HepG2 (cell line): ENCODE data around the gene GPSM1. TPM values are rescaled to one million over a fixed set of nuclear protein-coding genes. Genes with fewer than 3 reads are reported as not detected.

ENCODE experiments used
- CENPT ChIP-seq: sonication (generic); formaldehyde crosslinking; IDR thresholded peaks from 2 replicates; pipeline ENCODE4 v1.8.0; 2022; ENCODE audit warnings: low read depth, mild to moderate bottlenecking, moderate library complexity, missing genetic modification reagents
- JUNB ChIP-seq: sonication (generic); formaldehyde crosslinking; IDR thresholded peaks from 2 replicates; pipeline ENCODE4 v1.8.0; 2022; ENCODE audit warnings: missing genetic modification reagents, mild to moderate bottlenecking, borderline replicate concordance
- NR1H2 ChIP-seq: sonication (generic); formaldehyde crosslinking; IDR thresholded peaks from 2 replicates; pipeline ENCODE4 v1.8.1; 2022; ENCODE audit warnings: low read depth, missing genetic modification reagents, borderline replicate concordance
- RELA ChIP-seq: sonication (generic); formaldehyde crosslinking; IDR thresholded peaks from 2 replicates; pipeline ENCODE4 v1.4.0; 2020; ENCODE audit warnings: missing genetic modification reagents
- RNF2 ChIP-seq: fragments of 450-650 bp; conservative IDR thresholded peaks from 2 replicates; pipeline ENCODE4 v1.6.1; 2016; ENCODE audit warnings: low read depth
- SIX4 ChIP-seq: sonication (generic); formaldehyde crosslinking; IDR thresholded peaks from 2 replicates; pipeline ENCODE4 v1.4.0; 2020; ENCODE audit warnings: missing genetic modification reagents
- ZNF766 ChIP-seq: sonication (generic); formaldehyde crosslinking; IDR thresholded peaks from 2 replicates; pipeline ENCODE4 v1.5.0; 2020; ENCODE audit warnings: missing genetic modification reagents, borderline replicate concordance
- ZNF841 ChIP-seq: sonication (generic); formaldehyde crosslinking; IDR thresholded peaks from 2 replicates; pipeline ENCODE4 v1.8.1; 2023; ENCODE audit warnings: missing genetic modification reagents, borderline replicate concordance
- polyA plus RNA-seq, 8 experiments: library from polyadenylated mRNA; depleted of rRNA in 3 of 8; stranded (reverse) in 7 of 8; unstranded in 1 of 8; fragments of >200 nt; fragmentation: Illumina TruSeq in 4 of 8; extraction: Trizol in 4 of 8; gene quantifications; 2 replicates each; pipeline versions ENCODE4 v1.2.1 to v1.2.3, GENCODE V29; 2011 to 2016; ENCODE audit warnings: low read depth in 4 of 8, missing spikeins in 1 of 8, mixed read lengths in 1 of 8; ENCODE audit not compliant: insufficient read depth in 1 of 8
- total RNA-seq, 5 experiments: library from RNA; depleted of rRNA; stranded (reverse); fragments of >200 nt; fragmentation: Illumina TruSeq; extraction: Trizol; gene quantifications; 2 replicates each; pipeline ENCODE4 v1.2.3, GENCODE V29; 2016; ENCODE audit warnings: low read depth in 1 of 5
- TF ChIP-seq, protein P1 (sequence below): sonication (generic); formaldehyde crosslinking; IDR thresholded peaks from 2 replicates; pipeline ENCODE4 v1.8.0; 2022; ENCODE audit warnings: missing genetic modification reagents, mild to moderate bottlenecking, borderline replicate concordance
- TF ChIP-seq, protein P2 (sequence below): sonication (generic); formaldehyde crosslinking; IDR thresholded peaks from 2 replicates; pipeline ENCODE4 v1.8.1; 2022; ENCODE audit warnings: mild to moderate bottlenecking, missing genetic modification reagents
- TF ChIP-seq, protein P3 (sequence below): sonication (generic); formaldehyde crosslinking; IDR thresholded peaks from 2 replicates; pipeline ENCODE4 v1.4.0; 2020; ENCODE audit warnings: missing genetic modification reagents
- TF ChIP-seq, protein P4 (sequence below): sonication (generic); formaldehyde crosslinking; IDR thresholded peaks from 2 replicates; pipeline ENCODE4 v1.4.0; 2020; ENCODE audit warnings: low read depth, mild to moderate bottlenecking, missing genetic modification reagents
- TF ChIP-seq, protein P5 (sequence below): sonication (generic); formaldehyde crosslinking; IDR thresholded peaks from 2 replicates; pipeline ENCODE4 v1.4.0; 2020; ENCODE audit warnings: missing genetic modification reagents
- TF ChIP-seq, protein P6 (sequence below): sonication (generic); formaldehyde crosslinking; IDR thresholded peaks from 2 replicates; pipeline ENCODE4 v1.5.1; 2020; ENCODE audit warnings: missing genetic modification reagents, mild to moderate bottlenecking, borderline replicate concordance
- TF ChIP-seq, protein P7 (sequence below): sonication (generic); formaldehyde crosslinking; IDR thresholded peaks from 2 replicates; pipeline ENCODE4 v1.5.0; 2020; ENCODE audit warnings: missing genetic modification reagents

GPSM1 gene
- total and polyA plus RNA-seq, 2 of the 13 experiments (the other 11 are each of a cell fraction or from before 2014, with no cell fraction given) = 1.0 to 2.4 TPM

DNA sequence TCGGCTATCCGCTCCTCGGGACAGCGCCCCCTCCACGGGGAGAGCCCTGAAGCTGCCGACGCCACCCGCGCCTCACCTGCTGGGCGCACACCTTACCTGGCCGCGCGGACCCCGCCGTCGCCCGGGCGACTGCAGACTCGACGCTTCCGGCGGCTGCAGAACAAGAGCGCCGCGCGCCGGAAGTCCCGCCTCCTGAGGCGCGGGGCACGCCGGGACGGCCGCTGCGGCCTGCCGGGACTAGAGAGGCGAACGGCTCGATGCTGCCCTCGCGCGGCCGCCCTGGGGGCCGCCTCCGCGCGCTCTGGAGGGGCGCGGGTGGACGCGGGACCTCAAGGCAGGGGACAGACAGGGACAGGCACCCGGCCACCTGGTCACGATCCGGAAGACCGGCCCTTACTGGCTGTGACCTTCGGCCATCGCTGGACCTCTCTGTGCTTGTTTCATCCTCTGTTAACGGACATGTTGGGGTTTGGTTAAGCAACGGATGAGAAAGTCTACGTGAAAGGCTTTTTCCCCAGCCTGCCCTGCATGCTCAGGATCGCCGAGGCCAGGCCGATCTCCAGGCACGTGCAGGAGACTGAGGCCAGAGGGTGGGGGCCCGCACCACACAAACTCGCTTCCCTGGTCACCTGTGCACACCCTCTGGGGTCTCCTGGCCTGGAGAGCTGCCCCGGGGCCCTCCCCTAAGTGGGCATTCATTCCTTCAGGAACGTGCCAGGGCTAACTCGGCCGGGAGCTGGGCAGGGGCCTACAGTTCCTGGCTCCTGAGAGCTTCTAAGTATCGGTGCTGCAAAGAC is 72.9 kb downstream of the GPSM1 start, which contains the start of gene SNAPC4 (continued):
- TF ChIP-seq, protein P1, sequence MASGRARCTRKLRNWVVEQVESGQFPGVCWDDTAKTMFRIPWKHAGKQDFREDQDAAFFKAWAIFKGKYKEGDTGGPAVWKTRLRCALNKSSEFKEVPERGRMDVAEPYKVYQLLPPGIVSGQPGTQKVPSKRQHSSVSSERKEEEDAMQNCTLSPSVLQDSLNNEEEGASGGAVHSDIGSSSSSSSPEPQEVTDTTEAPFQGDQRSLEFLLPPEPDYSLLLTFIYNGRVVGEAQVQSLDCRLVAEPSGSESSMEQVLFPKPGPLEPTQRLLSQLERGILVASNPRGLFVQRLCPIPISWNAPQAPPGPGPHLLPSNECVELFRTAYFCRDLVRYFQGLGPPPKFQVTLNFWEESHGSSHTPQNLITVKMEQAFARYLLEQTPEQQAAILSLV = peak; percentile 65; the same call in 1 of the 2 replicates
- TF ChIP-seq, protein P2, sequence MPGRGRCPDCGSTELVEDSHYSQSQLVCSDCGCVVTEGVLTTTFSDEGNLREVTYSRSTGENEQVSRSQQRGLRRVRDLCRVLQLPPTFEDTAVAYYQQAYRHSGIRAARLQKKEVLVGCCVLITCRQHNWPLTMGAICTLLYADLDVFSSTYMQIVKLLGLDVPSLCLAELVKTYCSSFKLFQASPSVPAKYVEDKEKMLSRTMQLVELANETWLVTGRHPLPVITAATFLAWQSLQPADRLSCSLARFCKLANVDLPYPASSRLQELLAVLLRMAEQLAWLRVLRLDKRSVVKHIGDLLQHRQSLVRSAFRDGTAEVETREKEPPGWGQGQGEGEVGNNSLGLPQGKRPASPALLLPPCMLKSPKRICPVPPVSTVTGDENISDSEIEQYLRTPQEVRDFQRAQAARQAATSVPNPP = peak; percentile 84; the same call in 1 of the 2 replicates
- TF ChIP-seq ZNF841 (CRISPR knock-in tag) = no peak; the same call in 1 of the 2 replicates
- TF ChIP-seq RELA (CRISPR knock-in tag) = no peak
- TF ChIP-seq, protein P3, sequence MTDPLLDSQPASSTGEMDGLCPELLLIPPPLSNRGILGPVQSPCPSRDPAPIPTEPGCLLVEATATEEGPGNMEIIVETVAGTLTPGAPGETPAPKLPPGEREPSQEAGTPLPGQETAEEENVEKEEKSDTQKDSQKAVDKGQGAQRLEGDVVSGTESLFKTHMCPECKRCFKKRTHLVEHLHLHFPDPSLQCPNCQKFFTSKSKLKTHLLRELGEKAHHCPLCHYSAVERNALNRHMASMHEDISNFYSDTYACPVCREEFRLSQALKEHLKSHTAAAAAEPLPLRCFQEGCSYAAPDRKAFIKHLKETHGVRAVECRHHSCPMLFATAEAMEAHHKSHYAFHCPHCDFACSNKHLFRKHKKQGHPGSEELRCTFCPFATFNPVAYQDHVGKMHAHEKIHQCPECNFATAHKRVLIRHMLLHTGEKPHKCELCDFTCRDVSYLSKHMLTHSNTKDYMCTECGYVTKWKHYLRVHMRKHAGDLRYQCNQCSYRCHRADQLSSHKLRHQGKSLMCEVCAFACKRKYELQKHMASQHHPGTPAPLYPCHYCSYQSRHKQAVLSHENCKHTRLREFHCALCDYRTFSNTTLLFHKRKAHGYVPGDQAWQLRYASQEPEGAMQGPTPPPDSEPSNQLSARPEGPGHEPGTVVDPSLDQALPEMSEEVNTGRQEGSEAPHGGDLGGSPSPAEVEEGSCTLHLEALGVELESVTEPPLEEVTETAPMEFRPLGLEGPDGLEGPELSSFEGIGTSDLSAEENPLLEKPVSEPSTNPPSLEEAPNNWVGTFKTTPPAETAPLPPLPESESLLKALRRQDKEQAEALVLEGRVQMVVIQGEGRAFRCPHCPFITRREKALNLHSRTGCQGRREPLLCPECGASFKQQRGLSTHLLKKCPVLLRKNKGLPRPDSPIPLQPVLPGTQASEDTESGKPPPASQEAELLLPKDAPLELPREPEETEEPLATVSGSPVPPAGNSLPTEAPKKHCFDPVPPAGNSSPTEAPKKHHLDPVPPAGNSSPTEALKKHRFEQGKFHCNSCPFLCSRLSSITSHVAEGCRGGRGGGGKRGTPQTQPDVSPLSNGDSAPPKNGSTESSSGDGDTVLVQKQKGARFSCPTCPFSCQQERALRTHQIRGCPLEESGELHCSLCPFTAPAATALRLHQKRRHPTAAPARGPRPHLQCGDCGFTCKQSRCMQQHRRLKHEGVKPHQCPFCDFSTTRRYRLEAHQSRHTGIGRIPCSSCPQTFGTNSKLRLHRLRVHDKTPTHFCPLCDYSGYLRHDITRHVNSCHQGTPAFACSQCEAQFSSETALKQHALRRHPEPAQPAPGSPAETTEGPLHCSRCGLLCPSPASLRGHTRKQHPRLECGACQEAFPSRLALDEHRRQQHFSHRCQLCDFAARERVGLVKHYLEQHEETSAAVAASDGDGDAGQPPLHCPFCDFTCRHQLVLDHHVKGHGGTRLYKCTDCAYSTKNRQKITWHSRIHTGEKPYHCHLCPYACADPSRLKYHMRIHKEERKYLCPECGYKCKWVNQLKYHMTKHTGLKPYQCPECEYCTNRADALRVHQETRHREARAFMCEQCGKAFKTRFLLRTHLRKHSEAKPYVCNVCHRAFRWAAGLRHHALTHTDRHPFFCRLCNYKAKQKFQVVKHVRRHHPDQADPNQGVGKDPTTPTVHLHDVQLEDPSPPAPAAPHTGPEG (CRISPR knock-in tag) = peak; percentile 69; the same call in 1 of the 2 replicates
- TF ChIP-seq JUNB (CRISPR knock-in tag) = no peak
- TF ChIP-seq RNF2 = peak; percentile 56; the same call in 1 of the 2 replicates
- TF ChIP-seq, protein P4, sequence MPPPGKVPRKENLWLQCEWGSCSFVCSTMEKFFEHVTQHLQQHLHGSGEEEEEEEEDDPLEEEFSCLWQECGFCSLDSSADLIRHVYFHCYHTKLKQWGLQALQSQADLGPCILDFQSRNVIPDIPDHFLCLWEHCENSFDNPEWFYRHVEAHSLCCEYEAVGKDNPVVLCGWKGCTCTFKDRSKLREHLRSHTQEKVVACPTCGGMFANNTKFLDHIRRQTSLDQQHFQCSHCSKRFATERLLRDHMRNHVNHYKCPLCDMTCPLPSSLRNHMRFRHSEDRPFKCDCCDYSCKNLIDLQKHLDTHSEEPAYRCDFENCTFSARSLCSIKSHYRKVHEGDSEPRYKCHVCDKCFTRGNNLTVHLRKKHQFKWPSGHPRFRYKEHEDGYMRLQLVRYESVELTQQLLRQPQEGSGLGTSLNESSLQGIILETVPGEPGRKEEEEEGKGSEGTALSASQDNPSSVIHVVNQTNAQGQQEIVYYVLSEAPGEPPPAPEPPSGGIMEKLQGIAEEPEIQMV (CRISPR knock-in tag) = peak; percentile 65
- TF ChIP-seq, protein P5, sequence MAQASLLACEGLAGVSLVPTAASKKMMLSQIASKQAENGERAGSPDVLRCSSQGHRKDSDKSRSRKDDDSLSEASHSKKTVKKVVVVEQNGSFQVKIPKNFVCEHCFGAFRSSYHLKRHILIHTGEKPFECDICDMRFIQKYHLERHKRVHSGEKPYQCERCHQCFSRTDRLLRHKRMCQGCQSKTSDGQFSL (CRISPR knock-in tag) = no peak
- TF ChIP-seq CENPT (CRISPR knock-in tag) = 0 out of 2 replicates have a peak, but pooled peaks have one; percentile 50
- TF ChIP-seq, protein P6, sequence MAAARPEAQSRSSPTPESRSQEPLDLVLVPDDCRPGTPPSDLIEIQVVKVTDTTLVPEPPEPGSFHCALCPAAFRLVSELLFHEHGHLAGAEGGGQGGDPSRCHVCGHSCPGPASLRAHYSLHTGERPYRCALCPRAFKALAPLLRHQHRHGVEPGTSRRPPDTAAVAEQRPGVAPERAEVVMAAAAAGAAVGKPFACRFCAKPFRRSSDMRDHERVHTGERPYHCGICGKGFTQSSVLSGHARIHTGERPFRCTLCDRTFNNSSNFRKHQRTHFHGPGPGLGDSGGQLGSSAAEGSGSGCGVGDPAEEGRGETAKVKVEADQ (CRISPR knock-in tag) = peak; percentile 35; the same call in 1 of the 2 replicates
- TF ChIP-seq SIX4 (CRISPR knock-in tag) = no peak
- TF ChIP-seq NR1H2 = no peak
- TF ChIP-seq, protein P7, sequence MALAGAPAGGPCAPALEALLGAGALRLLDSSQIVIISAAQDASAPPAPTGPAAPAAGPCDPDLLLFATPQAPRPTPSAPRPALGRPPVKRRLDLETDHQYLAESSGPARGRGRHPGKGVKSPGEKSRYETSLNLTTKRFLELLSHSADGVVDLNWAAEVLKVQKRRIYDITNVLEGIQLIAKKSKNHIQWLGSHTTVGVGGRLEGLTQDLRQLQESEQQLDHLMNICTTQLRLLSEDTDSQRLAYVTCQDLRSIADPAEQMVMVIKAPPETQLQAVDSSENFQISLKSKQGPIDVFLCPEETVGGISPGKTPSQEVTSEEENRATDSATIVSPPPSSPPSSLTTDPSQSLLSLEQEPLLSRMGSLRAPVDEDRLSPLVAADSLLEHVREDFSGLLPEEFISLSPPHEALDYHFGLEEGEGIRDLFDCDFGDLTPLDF (CRISPR knock-in tag) = peak; percentile 63
- TF ChIP-seq ZNF766 (CRISPR knock-in tag) = peak; percentile 40; the same call in 1 of the 2 replicates
